MCF 10A (cell line): ENCODE measurements around the gene SLC25A46. TPM values are rescaled to one million over a fixed set of nuclear protein-coding genes. Genes with fewer than 3 reads are reported as not detected.

Source experiments
- BruUV-seq: library from RNA; stranded (reverse); fragments of 400-500 nt; replicated peaks from 2 replicates; lab custom pipeline; 2021; lab: Mats Ljungman, UMichigan
- CTCF ChIA-PET: fragments of 300-600 bp; sonication (Branson Sonifier 250); formaldehyde crosslinking; extraction: SDS; loops from one replicate; lab custom pipeline; 2021; ENCODE audit warnings: antibody characterized with exemption, inconsistent platforms; lab: Yijun Ruan, JAX
- POLR2A ChIA-PET: fragments of 300-600, 350-650 bp; sonication (Branson Sonifier 250); formaldehyde crosslinking; extraction: SDS; loops from one replicate; lab custom pipeline; 2020; ENCODE audit warnings: antibody characterized with exemption, inconsistent platforms; lab: Yijun Ruan, JAX
- DNase-seq: peaks from one replicate; pipeline ENCODE4 v3.0.0-alpha.2; 2018; ENCODE audit not compliant: unreplicated experiment
- H3K27ac Mint-ChIP-seq: one replicate; pipeline ENCODE4 v1.8.0; 2022; ENCODE audit warnings: mild to moderate bottlenecking, low read depth, mixed read lengths; ENCODE audit not compliant: unreplicated experiment
- H3K27me3 Mint-ChIP-seq: one replicate; pipeline ENCODE4 v1.8.0; 2022; ENCODE audit warnings: mixed read lengths; ENCODE audit not compliant: insufficient read depth, unreplicated experiment
- H3K36me3 Mint-ChIP-seq: one replicate; pipeline ENCODE4 v1.8.0; 2022; ENCODE audit warnings: mild to moderate bottlenecking, moderate library complexity, mixed read lengths; ENCODE audit not compliant: insufficient read depth, unreplicated experiment
- H3K4me1 Mint-ChIP-seq: one replicate; pipeline ENCODE4 v1.8.0; 2022; ENCODE audit warnings: mixed read lengths; ENCODE audit not compliant: insufficient read depth, unreplicated experiment
- H3K4me3 Mint-ChIP-seq: one replicate; pipeline ENCODE4 v1.8.0; 2022; ENCODE audit warnings: mild to moderate bottlenecking, moderate library complexity, mixed read lengths; ENCODE audit not compliant: unreplicated experiment
- H3K9me3 Mint-ChIP-seq: one replicate; pipeline ENCODE4 v1.8.0; 2022; ENCODE audit warnings: mixed read lengths; ENCODE audit not compliant: unreplicated experiment
- intact Hi-C: fragments of 100-400 bp; cut with micrococcal nuclease; formaldehyde crosslinking; loops from 2 replicates; pipeline ENCODE4 v1.14.1; 2022
- total RNA-seq: library from RNA; stranded (reverse); gene quantifications from 2 replicates; pipeline ENCODE4 v1.2.3, GENCODE V29; 2022
- TF ChIP-seq, protein P1 (sequence below): fragments of 200-600 bp; IDR thresholded peaks from one replicate; pipeline ENCODE4 v1.8.0; 2022; ENCODE audit warnings: antibody characterized with exemption, mild to moderate bottlenecking; ENCODE audit not compliant: unreplicated experiment

Gene SLC25A46
- total RNA-seq, 1 experiment from 2014 or later, result 42.5 TPM

DNA sequence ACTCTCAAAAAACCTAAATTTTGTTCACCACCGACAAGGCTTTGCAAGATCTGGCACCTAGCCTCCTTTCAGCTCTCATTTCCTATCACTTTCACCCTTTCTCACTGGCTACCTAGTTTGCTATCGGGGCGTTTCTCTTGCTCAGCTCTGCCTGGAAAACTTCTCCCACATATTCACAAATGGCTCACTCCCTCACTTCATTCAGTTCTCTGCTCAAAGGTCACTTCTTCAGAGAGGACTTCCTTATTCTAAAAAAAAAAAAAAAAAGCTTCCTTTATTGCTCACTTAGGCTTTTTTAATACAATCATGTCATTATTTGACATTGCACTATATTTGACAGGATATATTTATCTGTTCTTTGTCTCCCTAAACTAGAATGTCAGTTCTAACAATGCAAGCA is 2.1 kb upstream of the SLC25A46 start:
- Mint-ChIP-seq H3K27ac (peak overlapping the region; percentile 82), H3K27me3 (no peaks in the 10 kb centered on the region), H3K4me3 (peak overlapping the region; percentile 9), H3K36me3 (no peaks in the 10 kb centered on the region), H3K4me1 (peaks cover 7% of the 10 kb centered on the region), H3K9me3 (no peaks in the 10 kb centered on the region)
- intact Hi-C loops, result no loop called here
- DNase-seq, result no peak
- BruUV-seq, result no TSS peak
- ChIA-PET CTCF (interaction anchor here (0.7 to 1.4 kb wide), 2 partner anchors 9 to 21 kb away, joined by 5 to 7 read pairs; no protein-coding TSS in a partner anchor), POLR2A (interaction anchor here (1.1 to 3.1 kb wide), 3 partner anchors 11 to 355 kb away, joined by 3 to 15 read pairs (median 4); partner anchors contain the start of genes TMEM232 and WDR36)
- TF ChIP-seq, protein P1, sequence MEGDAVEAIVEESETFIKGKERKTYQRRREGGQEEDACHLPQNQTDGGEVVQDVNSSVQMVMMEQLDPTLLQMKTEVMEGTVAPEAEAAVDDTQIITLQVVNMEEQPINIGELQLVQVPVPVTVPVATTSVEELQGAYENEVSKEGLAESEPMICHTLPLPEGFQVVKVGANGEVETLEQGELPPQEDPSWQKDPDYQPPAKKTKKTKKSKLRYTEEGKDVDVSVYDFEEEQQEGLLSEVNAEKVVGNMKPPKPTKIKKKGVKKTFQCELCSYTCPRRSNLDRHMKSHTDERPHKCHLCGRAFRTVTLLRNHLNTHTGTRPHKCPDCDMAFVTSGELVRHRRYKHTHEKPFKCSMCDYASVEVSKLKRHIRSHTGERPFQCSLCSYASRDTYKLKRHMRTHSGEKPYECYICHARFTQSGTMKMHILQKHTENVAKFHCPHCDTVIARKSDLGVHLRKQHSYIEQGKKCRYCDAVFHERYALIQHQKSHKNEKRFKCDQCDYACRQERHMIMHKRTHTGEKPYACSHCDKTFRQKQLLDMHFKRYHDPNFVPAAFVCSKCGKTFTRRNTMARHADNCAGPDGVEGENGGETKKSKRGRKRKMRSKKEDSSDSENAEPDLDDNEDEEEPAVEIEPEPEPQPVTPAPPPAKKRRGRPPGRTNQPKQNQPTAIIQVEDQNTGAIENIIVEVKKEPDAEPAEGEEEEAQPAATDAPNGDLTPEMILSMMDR, result no peak

DNA sequence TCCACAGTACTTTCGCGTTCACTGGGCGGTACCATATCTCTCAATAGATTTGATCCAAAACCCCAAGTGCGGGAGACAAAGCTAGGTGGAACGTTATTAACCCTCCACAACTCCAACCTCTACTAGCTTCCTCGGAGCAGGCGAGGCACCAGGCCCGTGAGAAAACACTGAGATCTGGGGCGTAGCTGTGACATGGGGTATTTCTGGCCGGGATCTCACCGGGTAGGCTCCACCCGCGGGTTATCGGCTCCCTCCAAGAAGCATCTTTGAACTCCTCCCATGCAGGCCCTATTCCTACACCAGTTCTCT is 350 bp upstream of the SLC25A46 start:
- TSS peak; percentile 89 for BruUV-seq
- intact Hi-C loops, result no loop called here
- ChIA-PET POLR2A (interaction anchor here (0.7 to 3.1 kb wide), 13 partner anchors 8 to 1990 kb away, joined by 3 to 15 read pairs (median 4); partner anchors contain the start of genes MAN2A1, TMEM232 and WDR36), CTCF (interaction anchor here (0.7 kb wide), 1 partner anchor 1577 kb away, joined by 3 read pairs; no protein-coding TSS in a partner anchor)
- Mint-ChIP-seq H3K36me3 (no peaks in the 10 kb centered on the region), H3K27ac (peak overlapping the region; percentile 94), H3K9me3 (no peaks in the 10 kb centered on the region), H3K4me3 (peak overlapping the region; percentile 88), H3K4me1 (peaks cover 7% of the 10 kb centered on the region), H3K27me3 (no peaks in the 10 kb centered on the region)
- DNase-seq, result no peak
- TF ChIP-seq, protein P1, result no peak

- no peaks in the 10 kb centered on the region for H3K27me3 Mint-ChIP-seq
- DNase-seq, result no peak
- ChIA-PET POLR2A (interaction anchor here (0.6 to 1.0 kb wide), 2 partner anchors 78 to 339 kb away, joined by 3 read pairs; no protein-coding TSS in a partner anchor), CTCF (no interaction called here)
- TF ChIP-seq, protein P1, result no peak
- H3K9me3 Mint-ChIP-seq, result no peaks in the 10 kb centered on the region
- H3K4me3 Mint-ChIP-seq, result no peak overlapping the region
- H3K36me3 Mint-ChIP-seq, result peaks cover 36% of the 10 kb centered on the region
- H3K27ac Mint-ChIP-seq, result no peak overlapping the region
- peaks cover 24% of the 10 kb centered on the region for H3K4me1 Mint-ChIP-seq
- intact Hi-C loops, result no loop called here
- no TSS peak for BruUV-seq
These were observed 13.3 kb downstream of the SLC25A46 start for GRCh38 chr5:110751902-110752762.

DNA sequence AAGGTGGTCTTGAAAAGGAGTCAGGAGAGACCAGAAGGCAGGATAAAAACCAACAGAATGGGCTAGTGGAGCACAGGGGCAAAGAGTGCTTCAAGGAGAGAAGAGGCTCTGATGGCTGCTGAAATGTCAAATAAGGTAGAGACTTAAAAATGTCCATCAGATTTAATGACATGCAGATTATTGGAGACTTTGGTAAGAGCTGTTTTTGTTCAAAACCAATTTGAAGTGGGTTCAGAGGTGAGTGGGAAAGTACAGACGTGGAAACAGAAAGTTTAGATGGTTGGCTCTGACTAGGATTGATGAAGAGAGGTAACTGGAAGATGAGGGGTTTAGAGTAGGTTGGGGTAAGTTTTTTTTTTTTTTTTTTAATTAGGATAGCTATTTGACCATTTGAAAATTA is 14.1 kb downstream of the SLC25A46 start:
- H3K4me3 Mint-ChIP-seq, result no peak overlapping the region
- H3K27ac Mint-ChIP-seq, result no peak overlapping the region
- H3K4me1 Mint-ChIP-seq, result peaks cover 24% of the 10 kb centered on the region
- H3K9me3 Mint-ChIP-seq, result no peaks in the 10 kb centered on the region
- intact Hi-C loops, result no loop called here
- DNase-seq, result no peak
- peaks cover 35% of the 10 kb centered on the region for H3K36me3 Mint-ChIP-seq
- no TSS peak for BruUV-seq
- CTCF ChIA-PET, result interaction anchor here (0.6 kb wide), 2 partner anchors 312 to 527 kb away, joined by 3 read pairs; no protein-coding TSS in a partner anchor
- TF ChIP-seq, protein P1, result no peak
- POLR2A ChIA-PET, result interaction anchor here (0.6 to 1.0 kb wide), 3 partner anchors 13 to 338 kb away, joined by 3 read pairs; no protein-coding TSS in a partner anchor
- H3K27me3 Mint-ChIP-seq, result no peaks in the 10 kb centered on the region
